IMR-90 (cell line): Measurements from ENCODE around the gene RARB. TPM values are rescaled to one million over a fixed set of nuclear protein-coding genes. Genes with fewer than 3 reads are reported as not detected.

Experiments
- ATAC-seq: fragments of 200-7000 bp; cut with Tn5 transposase; 2 replicates; pipeline ENCODE4 v1.9.1; 2020; ENCODE audit warnings: low read depth, mild to moderate bottlenecking, moderate library complexity
- BruUV-seq: library from RNA; stranded (reverse); fragments of 400-500 nt; replicated peaks from 2 replicates; lab custom pipeline; 2021; lab: Mats Ljungman, UMichigan
- CTCF ChIA-PET: fragments of 300-600 bp; formaldehyde crosslinking; extraction: SDS; loops from one replicate; lab custom pipeline; 2021; ENCODE audit warnings: antibody characterized with exemption; lab: Yijun Ruan, JAX
- POLR2A ChIA-PET: fragments of 300-600 bp; sonication (Branson Sonifier 250); formaldehyde crosslinking; loops from one replicate; lab custom pipeline; 2022; ENCODE audit warnings: antibody characterized with exemption; ENCODE audit not compliant: unreplicated experiment; lab: Charles Lee
- DNase-seq: peaks from one replicate; pipeline ENCODE4 v3.0.0; 2013
- H2AFZ ChIP-seq: replicated peaks from 2 replicates; pipeline ENCODE3; 2013; ENCODE audit warnings: low read length, mild to moderate bottlenecking; ENCODE audit not compliant: poor library complexity
- H2AK5ac ChIP-seq: 2 replicates; pipeline ENCODE4 v1.6.1; 2013; ENCODE audit warnings: low read depth, low read length, inconsistent platforms
- H2AK9ac ChIP-seq: replicated peaks from 2 replicates; pipeline ENCODE3; 2013; ENCODE audit warnings: mild to moderate bottlenecking, low read depth, low read length, moderate library complexity; ENCODE audit not compliant: poor library complexity
- H2BK120ac ChIP-seq: 2 replicates; pipeline ENCODE4 v1.6.1; 2013; ENCODE audit warnings: low read depth, low read length, inconsistent platforms
- H2BK15ac ChIP-seq: 3 replicates; pipeline ENCODE4 v1.6.1; 2013; ENCODE audit warnings: low read depth, low read length, inconsistent platforms
- H2BK20ac ChIP-seq: 2 replicates; pipeline ENCODE4 v1.6.1; 2013; ENCODE audit warnings: low read depth, mild to moderate bottlenecking, inconsistent platforms, low read length, moderate library complexity
- H2BK5ac ChIP-seq: 2 replicates; pipeline ENCODE4 v1.6.1; 2013; ENCODE audit warnings: mild to moderate bottlenecking, low read depth, low read length, inconsistent platforms; ENCODE audit not compliant: poor library complexity, severe bottlenecking
- H3K14ac ChIP-seq: replicated peaks from 2 replicates; pipeline ENCODE4 v1.6.1; 2013; ENCODE audit warnings: low read depth, low read length, inconsistent platforms
- H3K18ac ChIP-seq: 2 replicates; pipeline ENCODE4 v1.6.1; 2013; ENCODE audit warnings: low read depth, low read length, control low read depth
- H3K23ac ChIP-seq: 2 replicates; pipeline ENCODE4 v1.6.1; 2013; ENCODE audit warnings: low read depth, low read length, inconsistent platforms
- H3K27ac ChIP-seq: 2 replicates; pipeline ENCODE4 v1.5.1; 2013; ENCODE audit warnings: mild to moderate bottlenecking, control low read depth, low read length; ENCODE audit not compliant: insufficient read depth
- H3K27me3 ChIP-seq: 2 replicates; pipeline ENCODE4 v1.6.1; 2013; ENCODE audit warnings: low read length; ENCODE audit not compliant: control insufficient read depth, insufficient read depth
- H3K36me3 ChIP-seq: 2 replicates; pipeline ENCODE4 v1.6.1; 2013; ENCODE audit warnings: low read length, mixed read lengths; ENCODE audit not compliant: control insufficient read depth, insufficient read depth
- H3K4ac ChIP-seq: 2 replicates; pipeline ENCODE4 v1.6.1; 2013; ENCODE audit warnings: low read depth, low read length, inconsistent platforms
- H3K4me1 ChIP-seq: 2 replicates; pipeline ENCODE4 v1.6.1; 2013; ENCODE audit warnings: low read length, mixed read lengths; ENCODE audit not compliant: control insufficient read depth, insufficient read depth
- H3K4me2 ChIP-seq: 2 replicates; pipeline ENCODE4 v1.6.1; 2013; ENCODE audit warnings: low read depth, mild to moderate bottlenecking, control low read depth, low read length, moderate library complexity
- H3K4me3 ChIP-seq: 2 replicates; pipeline ENCODE4 v1.5.1; 2013; ENCODE audit warnings: low read depth, mild to moderate bottlenecking, control low read depth, low read length, moderate library complexity; ENCODE audit not compliant: insufficient read depth
- H3K56ac ChIP-seq: 2 replicates; pipeline ENCODE4 v1.6.1; 2013; ENCODE audit warnings: low read length, inconsistent platforms; ENCODE audit not compliant: insufficient read depth; ENCODE audit errors: extremely low read depth
- H3K79me1 ChIP-seq, 2 experiments: 2 replicates each; pipeline ENCODE4 v1.6.1; 2013; ENCODE audit warnings: low read length in 2 of 2, inconsistent platforms in 1 of 2, low read depth in 1 of 2
- H3K9ac ChIP-seq: 2 replicates; pipeline ENCODE4 v1.6.1; 2013; ENCODE audit warnings: low read depth, low read length, control low read depth
- H3K9me1 ChIP-seq: 2 replicates; pipeline ENCODE4 v1.6.1; 2013; ENCODE audit warnings: low read length, inconsistent platforms; ENCODE audit not compliant: insufficient read depth
- H3K9me3 ChIP-seq: 2 replicates; pipeline ENCODE4 v1.6.1; 2013; ENCODE audit warnings: low read length; ENCODE audit not compliant: control insufficient read depth, insufficient read depth
- H4K20me1 ChIP-seq: 2 replicates; pipeline ENCODE4 v1.6.1; 2013; ENCODE audit warnings: low read length, inconsistent platforms; ENCODE audit not compliant: insufficient read depth
- H4K5ac ChIP-seq: 2 replicates; pipeline ENCODE4 v1.6.1; 2013; ENCODE audit warnings: mild to moderate bottlenecking, low read depth, low read length, control low read depth
- H4K8ac ChIP-seq, 2 experiments: 2 replicates each; pipeline ENCODE4 v1.6.1; 2013; ENCODE audit warnings: low read depth in 2 of 2, low read length in 2 of 2, control low read depth in 1 of 2, inconsistent platforms in 1 of 2
- H4K91ac ChIP-seq: 2 replicates; pipeline ENCODE4 v1.6.1; 2013; ENCODE audit warnings: low read depth, low read length, inconsistent platforms; ENCODE audit not compliant: insufficient read depth
- BHLHE40 ChIP-seq: fragments of 150-350 bp; IDR thresholded peaks from 2 replicates; pipeline ENCODE4 v1.6.1; 2016; ENCODE audit warnings: mild to moderate bottlenecking, low read depth, low read length
- CHD1 ChIP-seq: IDR thresholded peaks from 2 replicates; pipeline ENCODE4 v1.6.1; 2012; ENCODE audit warnings: low read depth, low read length, improper control_type of control experiment
- FOS ChIP-seq: fragments of 150-350 bp; IDR thresholded peaks from 2 replicates; pipeline ENCODE4 v1.6.1; 2016; ENCODE audit warnings: low read depth, low read length
- NFE2L2 ChIP-seq: fragments of 150-350 bp; IDR thresholded peaks from 2 replicates; pipeline ENCODE4 v1.6.1; 2016; ENCODE audit warnings: low read depth, mild to moderate bottlenecking, low read length
- RCOR1 ChIP-seq: IDR thresholded peaks from 2 replicates; pipeline ENCODE4 v1.6.1; 2012; ENCODE audit warnings: mild to moderate bottlenecking, low read length, improper control_type of control experiment; ENCODE audit not compliant: insufficient replicate concordance
- SMC3 ChIP-seq: fragments of 150-350 bp; IDR thresholded peaks from 2 replicates; pipeline ENCODE4 v1.6.1; 2016; ENCODE audit warnings: low read depth, mild to moderate bottlenecking, antibody characterized with exemption, low read length, moderate library complexity
- USF2 ChIP-seq: fragments of 150-350 bp; IDR thresholded peaks from 2 replicates; pipeline ENCODE4 v1.6.1; 2017; ENCODE audit warnings: mild to moderate bottlenecking, antibody characterized with exemption, low read length, low read depth
- WGBS, 2 experiments: methylation state at CpG; one replicate each; pipeline versions ENCODE4 v1.1.5 to v1.1.7; 2013; ENCODE audit warnings: missing lambda C conversion rate in 2 of 2; ENCODE audit not compliant: insufficient read length in 1 of 2; ENCODE audit errors: extremely low coverage in 2 of 2; 5-methylcytosine and 5-hydroxymethylcytosine counted together
- dilution Hi-C: fragments of 300-500 bp; cut with HindIII; formaldehyde crosslinking; loops from one replicate; pipeline ENCODE4 v1.14.3; 2018; ENCODE audit warnings: low sequenced_read_pairs; ENCODE audit not compliant: unreplicated experiment
- in situ Hi-C: fragments of 300-500 bp; cut with MboI; formaldehyde crosslinking; loops from 3 replicates; pipeline ENCODE4 v1.14.3; 2019; ENCODE audit warnings: low sequenced_read_pairs, inconsistent platforms, mixed read lengths
- intact Hi-C: fragments of 100-400 bp; cut with micrococcal nuclease; formaldehyde crosslinking; loops from 2 replicates; pipeline ENCODE4 v1.10.0; 2022
- polyA plus RNA-seq, 3 experiments: library from polyadenylated mRNA; depleted of rRNA; stranded (reverse); fragments of >200 nt; gene quantifications; 2 replicates each; pipeline ENCODE4 v1.2.3, GENCODE V29; 2012; ENCODE audit warnings: low replicate concordance in 1 of 3
- total RNA-seq: library from RNA; depleted of rRNA; stranded (reverse); fragments of >200 nt; gene quantifications from 2 replicates; pipeline ENCODE4 v1.2.3, GENCODE V29; 2012

RARB gene
- total and polyA plus RNA-seq, 2 of the 4 experiments (the other 2 are of a cell fraction): 0.53 to 1.4 TPM

- Histone ChIP-seq H3K18ac (no peak overlapping the region), H3K56ac (no peak overlapping the region), H2BK20ac (peak overlapping the region; percentile 66), H3K23ac (no peak overlapping the region), H3K27ac (no peak overlapping the region), H3K4me1 (peaks cover 9% of the 10 kb centered on the region), H2AK5ac (peak overlapping the region; percentile 33; the same call in 1 of the 2 replicates), H4K5ac (no peak overlapping the region), H3K79me1 (no peaks in the 10 kb centered on the region), H2BK5ac (peak overlapping the region; percentile 15), H2BK120ac (no peak overlapping the region), H4K8ac (no peak overlapping the region), H3K4me3 (no peak overlapping the region), H2AK9ac (no peak overlapping the region), H3K4me2 (no peak overlapping the region), H4K91ac (peak overlapping the region; percentile 22), H3K9me1 (peaks cover 10% of the 10 kb centered on the region), H3K36me3 (no peaks in the 10 kb centered on the region), H4K20me1 (no peaks in the 10 kb centered on the region), H2BK15ac (no peak overlapping the region; the same call in 2 of the 3 replicates), H2AFZ (no peak overlapping the region), H3K9me3 (no peaks in the 10 kb centered on the region), H3K9ac (no peak overlapping the region), H3K14ac (no peak overlapping the region; the same call in 1 of the 2 replicates), H3K27me3 (no peaks in the 10 kb centered on the region), H3K4ac (peak overlapping the region; percentile 94)
- TF ChIP-seq CHD1: no peak
- TF ChIP-seq FOS: no peak
- TF ChIP-seq SMC3: no peak
- no peak for TF ChIP-seq BHLHE40
- no peak for TF ChIP-seq NFE2L2
- no peak for TF ChIP-seq RCOR1
- TF ChIP-seq USF2: no peak
- ATAC-seq: no peak
- CTCF ChIA-PET: no interaction called here
- WGBS, 2 experiments: 96% methylated on average over 5 of the region's 12 CpGs; no CpG with 5 or more reads in 1 of the 2 experiments
- intact Hi-C loops: no loop called here
- DNase-seq: no peak
- no TSS peak for BruUV-seq
- POLR2A ChIA-PET: no interaction called here
- in situ Hi-C loops: loop anchor here (25.0 kb wide), 1 partner anchor 1313 kb away; no protein-coding TSS in a partner anchor
- dilution Hi-C loops: no loop called here
These were observed 146.9 kb downstream of the RARB start for GRCh38 chr3:25575001-25575400.
